Measurements from ENCODE around the gene ZFC3H1.

Gene ZFC3H1

GRCh38 chr12:71663561-71664410 is at the start of gene ZFC3H1, which contains the start of gene THAP2:
TSS of gene ZFC3H1 (minus strand) at chr12:71663848. CDS start at chr12:71663610, 238 bp downstream.
TSS of gene THAP2 (plus strand) at chr12:71664301. CDS start at chr12:71664510, 209 bp downstream.
- peak within 1 kb of the TSS; percentile 93 for H3K4me2 ChIP-seq (ENCODE audit: low read length)
- peak within 1 kb of the TSS; percentile 91 for H3K27ac ChIP-seq (ENCODE audit: low read depth, low read length)
- peaks cover 14% of the 10 kb centered on the region for H4K20me1 ChIP-seq (ENCODE audit: control insufficient read depth, insufficient read depth, low read depth, low read length)
- peak within 1 kb of the TSS; percentile 99 for H3K4me3 ChIP-seq (ENCODE audit: low read length)
- H3K27me3 ChIP-seq (ENCODE audit: control insufficient read depth, low read length) = no peaks in the 10 kb centered on the region
- H3K9me3 ChIP-seq (ENCODE audit: control insufficient read depth, insufficient read depth, low read length) = no peaks in the 10 kb centered on the region
- peaks cover 30% of the 10 kb centered on the region for H3K4me1 ChIP-seq (ENCODE audit: control insufficient read depth, low read length)
- no peaks in the 10 kb centered on the region for H3K9me2 ChIP-seq (replicated peaks; ENCODE audit: control insufficient read depth, low read length)
- H3K36me3 ChIP-seq (ENCODE audit: control insufficient read depth, low read length) = peaks cover 65% of the 10 kb centered on the region
- peaks cover 6% of the 10 kb centered on the region for H3F3A ChIP-seq (ENCODE audit: control insufficient read depth, insufficient read depth)
- TF ChIP-seq, protein P1, sequence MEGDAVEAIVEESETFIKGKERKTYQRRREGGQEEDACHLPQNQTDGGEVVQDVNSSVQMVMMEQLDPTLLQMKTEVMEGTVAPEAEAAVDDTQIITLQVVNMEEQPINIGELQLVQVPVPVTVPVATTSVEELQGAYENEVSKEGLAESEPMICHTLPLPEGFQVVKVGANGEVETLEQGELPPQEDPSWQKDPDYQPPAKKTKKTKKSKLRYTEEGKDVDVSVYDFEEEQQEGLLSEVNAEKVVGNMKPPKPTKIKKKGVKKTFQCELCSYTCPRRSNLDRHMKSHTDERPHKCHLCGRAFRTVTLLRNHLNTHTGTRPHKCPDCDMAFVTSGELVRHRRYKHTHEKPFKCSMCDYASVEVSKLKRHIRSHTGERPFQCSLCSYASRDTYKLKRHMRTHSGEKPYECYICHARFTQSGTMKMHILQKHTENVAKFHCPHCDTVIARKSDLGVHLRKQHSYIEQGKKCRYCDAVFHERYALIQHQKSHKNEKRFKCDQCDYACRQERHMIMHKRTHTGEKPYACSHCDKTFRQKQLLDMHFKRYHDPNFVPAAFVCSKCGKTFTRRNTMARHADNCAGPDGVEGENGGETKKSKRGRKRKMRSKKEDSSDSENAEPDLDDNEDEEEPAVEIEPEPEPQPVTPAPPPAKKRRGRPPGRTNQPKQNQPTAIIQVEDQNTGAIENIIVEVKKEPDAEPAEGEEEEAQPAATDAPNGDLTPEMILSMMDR (IDR thresholded peaks at IDR 0.05; ENCODE audit: low read depth, low read length, poor library complexity, severe bottlenecking) = peak; percentile 49
- TF ChIP-seq EZH2phosphoT487 (IDR thresholded peaks at IDR 0.05; ENCODE audit: borderline replicate concordance, low read length) = no peak
- H3K79me2 ChIP-seq (ENCODE audit: control insufficient read depth, low read length) = peaks cover 79% of the 10 kb centered on the region

- Histone ChIP-seq H3F3A (ENCODE audit: control insufficient read depth, insufficient read depth) (0 out of 2 replicates have a peak, but pooled peaks cover 4% of the 10 kb centered on the region), H3K9me2 (replicated peaks; ENCODE audit: control insufficient read depth, low read length) (no peaks in the 10 kb centered on the region; the same call in 1 of the 2 replicates), H3K4me3 (ENCODE audit: low read length) (no peak overlapping the region), H3K4me1 (ENCODE audit: control insufficient read depth, low read length) (peaks cover 10% of the 10 kb centered on the region), H3K4me2 (ENCODE audit: low read length) (no peak overlapping the region), H3K9me3 (ENCODE audit: control insufficient read depth, insufficient read depth, low read length) (peaks cover 17% of the 10 kb centered on the region), H3K27ac (ENCODE audit: low read depth, low read length) (no peak overlapping the region), H4K20me1 (ENCODE audit: control insufficient read depth, insufficient read depth, low read depth, low read length) (no peaks in the 10 kb centered on the region), H3K79me2 (ENCODE audit: control insufficient read depth, low read length) (no peaks in the 10 kb centered on the region), H3K27me3 (ENCODE audit: control insufficient read depth, low read length) (no peaks in the 10 kb centered on the region), H3K36me3 (ENCODE audit: control insufficient read depth, low read length) (peaks cover 7% of the 10 kb centered on the region; the same call in 1 of the 2 replicates)
- TF ChIP-seq, protein P1 (IDR thresholded peaks at IDR 0.05; ENCODE audit: low read depth, low read length, poor library complexity, severe bottlenecking) = no peak
- no peak for TF ChIP-seq EZH2phosphoT487 (IDR thresholded peaks at IDR 0.05; ENCODE audit: borderline replicate concordance, low read length)
Observed at GRCh38 chr12:71710276-71711125, 46.9 kb upstream of the ZFC3H1 start.

DNA sequence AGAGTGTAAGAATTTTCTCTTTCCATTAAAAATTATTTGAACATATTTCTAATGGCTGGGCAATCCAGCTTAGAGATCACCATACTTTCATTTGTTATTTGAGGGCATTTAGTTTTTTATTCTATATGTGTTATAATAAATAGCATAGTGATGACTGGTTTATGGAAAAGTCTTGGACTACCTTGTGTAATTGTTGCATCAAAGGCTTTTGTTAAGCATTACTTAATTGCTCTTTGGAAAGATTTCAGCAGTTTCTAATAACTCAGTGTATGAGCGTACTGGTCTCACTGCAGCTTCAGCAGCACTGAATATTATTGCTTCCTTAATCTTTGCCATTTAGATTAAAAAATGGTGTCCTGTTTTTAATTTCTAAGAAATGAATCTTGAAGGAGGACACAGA is 45.0 kb upstream of the ZFC3H1 start:
- no peaks in the 10 kb centered on the region for H3K79me2 ChIP-seq (ENCODE audit: control insufficient read depth, low read length)
- H3K36me3 ChIP-seq (ENCODE audit: control insufficient read depth, low read length) = peaks cover 19% of the 10 kb centered on the region
- H4K20me1 ChIP-seq (ENCODE audit: control insufficient read depth, insufficient read depth, low read depth, low read length) = no peaks in the 10 kb centered on the region
- H3K27ac ChIP-seq (ENCODE audit: low read depth, low read length) = no peak overlapping the region
- H3K4me1 ChIP-seq (ENCODE audit: control insufficient read depth, low read length) = peaks cover 10% of the 10 kb centered on the region
- 0 out of 2 replicates have a peak, but pooled peaks cover 4% of the 10 kb centered on the region for H3F3A ChIP-seq (ENCODE audit: control insufficient read depth, insufficient read depth)
- no peaks in the 10 kb centered on the region for H3K27me3 ChIP-seq (ENCODE audit: control insufficient read depth, low read length)
- peaks cover 7% of the 10 kb centered on the region for H3K9me3 ChIP-seq (ENCODE audit: control insufficient read depth, insufficient read depth, low read length)
- H3K4me3 ChIP-seq (ENCODE audit: low read length) = no peak overlapping the region
- no peak overlapping the region for H3K4me2 ChIP-seq (ENCODE audit: low read length)
- TF ChIP-seq EZH2phosphoT487 (IDR thresholded peaks at IDR 0.05; ENCODE audit: borderline replicate concordance, low read length) = no peak
- TF ChIP-seq, protein P1 (IDR thresholded peaks at IDR 0.05; ENCODE audit: low read depth, low read length, poor library complexity, severe bottlenecking) = no peak
- no peaks in the 10 kb centered on the region; the same call in 1 of the 2 replicates for H3K9me2 ChIP-seq (replicated peaks; ENCODE audit: control insufficient read depth, low read length)
